CD4-positive, alpha-beta T cell treated with Interferon alpha-2 for 1 hour (primary cell): ENCODE measurements around the gene ZFPM1.
A peak's percentile ranks its signal among the peaks of the same experiment; 100 is the strongest.
"Not testable (repeated sequence)": the region's sequence is repeated elsewhere in the genome, so short reads cannot be mapped to it uniquely, and the experiment has no call there.

ENCODE experiments used
- DNase-seq, 2 donors: peaks; one replicate each; pipeline ENCODE4 v3.0.0-alpha.2; 2020 to 2022

Gene ZFPM1

DNA sequence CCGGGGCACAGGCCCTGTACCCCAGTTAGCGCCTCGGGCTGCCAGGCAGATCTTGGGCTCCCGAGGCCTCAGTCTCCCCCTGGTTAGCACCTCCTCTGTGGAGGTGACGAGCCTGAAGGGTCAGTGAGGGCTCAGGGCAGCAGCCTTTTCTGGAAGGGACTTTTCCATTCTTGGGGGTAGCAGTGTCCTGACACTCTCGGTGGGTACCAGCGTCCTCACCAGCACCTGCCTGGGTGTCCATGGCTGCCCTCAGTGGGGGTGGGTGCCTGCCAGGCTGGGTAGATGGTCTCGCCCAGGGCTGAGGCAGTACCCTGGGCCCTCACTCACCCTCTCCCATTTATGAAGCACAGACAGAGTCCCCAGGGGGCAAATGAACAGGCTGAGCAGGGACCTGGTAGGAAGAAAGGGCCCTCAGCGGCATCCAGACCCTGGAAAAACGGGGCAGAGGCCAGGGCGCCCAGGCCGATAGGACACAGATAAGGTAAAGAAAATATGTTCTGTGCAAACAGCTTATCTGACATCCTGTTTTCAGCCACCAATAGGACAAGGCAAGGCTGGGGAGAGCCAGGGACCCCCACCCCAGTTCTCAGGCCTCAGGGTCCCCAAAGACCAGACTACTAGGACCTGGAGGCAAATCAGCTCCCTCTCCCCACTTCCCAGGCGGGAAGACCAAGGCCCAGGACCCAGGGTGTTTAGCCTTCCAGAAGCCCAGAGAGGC, 50.9 kb downstream of the ZFPM1 start:
- no peak for DNase-seq

DNA sequence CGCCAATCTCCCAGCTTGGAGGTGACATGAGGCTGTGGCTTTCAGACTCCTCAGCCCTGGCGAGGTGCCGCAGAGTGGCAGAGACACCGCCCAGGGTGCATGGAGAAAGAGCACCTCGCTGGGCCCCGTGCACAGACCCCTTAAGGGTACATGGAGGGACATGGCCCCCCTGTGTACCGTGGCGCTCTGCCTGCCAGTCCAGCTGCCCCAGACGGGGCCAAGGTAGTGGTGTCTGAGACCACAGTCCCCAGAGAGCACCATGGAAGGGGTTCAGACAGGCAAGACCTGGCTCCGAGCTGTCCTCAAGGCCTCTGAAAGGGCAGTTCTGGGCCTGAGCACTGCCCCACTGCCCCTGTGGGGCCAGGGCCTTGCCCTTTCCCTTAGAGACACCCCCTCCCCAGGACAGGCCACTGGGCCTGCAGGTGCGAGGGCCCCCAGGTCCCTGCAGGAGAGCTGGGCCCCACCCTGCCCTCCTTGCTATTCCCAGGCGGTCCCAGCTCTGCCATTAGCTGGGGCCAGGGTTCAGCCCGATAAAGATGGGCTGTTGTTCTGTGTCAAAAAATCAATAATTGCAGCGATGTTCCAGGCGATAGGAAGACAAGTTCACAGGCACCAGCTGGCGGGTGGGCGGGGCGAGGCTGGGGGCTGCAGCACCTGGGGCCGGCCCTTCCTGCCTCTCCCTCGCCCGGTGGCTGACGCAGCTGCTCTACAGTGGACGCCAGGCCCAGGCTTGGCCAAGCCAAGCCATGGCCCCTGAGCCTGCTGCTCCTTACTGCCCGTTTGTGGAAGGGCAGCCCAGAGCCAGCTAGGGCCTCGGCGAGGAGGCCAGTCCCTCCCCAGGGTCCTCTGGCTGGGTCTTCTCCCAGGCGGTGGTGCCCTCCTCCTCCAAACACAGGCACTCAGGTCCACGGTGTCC, 51.7 kb downstream of the ZFPM1 start:
- no peak for DNase-seq

GRCh38 chr16:88505405-88506082, 52.5 kb downstream of the ZFPM1 start:
- DNase-seq = peak; percentile 74 to 84

DNA sequence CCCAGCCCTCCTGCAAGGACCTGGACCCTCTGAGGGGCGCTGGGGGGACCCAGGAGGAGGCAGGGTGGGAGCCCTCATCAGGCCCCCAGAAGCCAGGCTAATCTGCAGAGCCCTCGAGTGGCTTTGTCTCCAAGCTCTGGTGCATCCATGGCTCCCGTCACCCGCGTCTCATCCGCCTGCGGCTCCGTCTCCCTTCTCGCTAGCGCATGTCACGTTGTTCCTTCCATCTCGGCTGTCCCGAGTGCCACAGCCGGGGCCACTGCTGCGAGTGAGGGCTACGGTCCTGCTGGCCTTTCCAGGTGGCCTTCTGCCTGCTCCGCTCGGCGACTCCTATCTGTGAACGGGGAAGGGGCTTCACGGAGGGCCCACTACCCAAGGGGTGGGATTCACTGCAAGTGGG, 53.6 kb downstream of the ZFPM1 start:
- no peak for DNase-seq

DNA sequence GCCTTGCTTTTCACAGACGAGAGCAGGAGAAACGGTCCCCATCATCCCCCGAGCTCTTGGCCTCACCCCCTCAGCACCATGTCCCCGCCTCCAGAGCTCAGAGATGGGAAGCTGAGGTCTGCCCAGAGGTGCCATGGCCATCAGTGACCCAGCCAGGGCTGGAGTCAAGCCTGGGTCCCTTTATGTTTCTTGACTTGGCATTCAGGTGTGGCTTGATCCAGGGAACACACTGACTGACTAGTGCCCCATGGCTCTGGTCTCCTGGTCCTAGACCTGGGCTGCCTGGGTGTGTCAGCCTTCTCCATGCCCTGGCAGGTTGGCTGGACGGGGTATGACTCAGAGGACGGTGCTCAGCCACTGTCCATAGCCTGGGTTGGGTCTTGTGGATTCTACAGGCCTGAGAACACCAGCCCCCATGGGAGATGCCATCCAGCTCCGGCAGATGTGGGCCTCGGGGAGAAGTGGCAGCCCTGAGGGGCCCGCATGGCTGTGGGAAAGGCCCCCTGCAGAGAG, 54.2 kb downstream of the ZFPM1 start:
- no peak for DNase-seq

- DNase-seq = no peak
Observed at GRCh38 chr16:88508376-88508867, 55.3 kb downstream of the ZFPM1 start.

DNA sequence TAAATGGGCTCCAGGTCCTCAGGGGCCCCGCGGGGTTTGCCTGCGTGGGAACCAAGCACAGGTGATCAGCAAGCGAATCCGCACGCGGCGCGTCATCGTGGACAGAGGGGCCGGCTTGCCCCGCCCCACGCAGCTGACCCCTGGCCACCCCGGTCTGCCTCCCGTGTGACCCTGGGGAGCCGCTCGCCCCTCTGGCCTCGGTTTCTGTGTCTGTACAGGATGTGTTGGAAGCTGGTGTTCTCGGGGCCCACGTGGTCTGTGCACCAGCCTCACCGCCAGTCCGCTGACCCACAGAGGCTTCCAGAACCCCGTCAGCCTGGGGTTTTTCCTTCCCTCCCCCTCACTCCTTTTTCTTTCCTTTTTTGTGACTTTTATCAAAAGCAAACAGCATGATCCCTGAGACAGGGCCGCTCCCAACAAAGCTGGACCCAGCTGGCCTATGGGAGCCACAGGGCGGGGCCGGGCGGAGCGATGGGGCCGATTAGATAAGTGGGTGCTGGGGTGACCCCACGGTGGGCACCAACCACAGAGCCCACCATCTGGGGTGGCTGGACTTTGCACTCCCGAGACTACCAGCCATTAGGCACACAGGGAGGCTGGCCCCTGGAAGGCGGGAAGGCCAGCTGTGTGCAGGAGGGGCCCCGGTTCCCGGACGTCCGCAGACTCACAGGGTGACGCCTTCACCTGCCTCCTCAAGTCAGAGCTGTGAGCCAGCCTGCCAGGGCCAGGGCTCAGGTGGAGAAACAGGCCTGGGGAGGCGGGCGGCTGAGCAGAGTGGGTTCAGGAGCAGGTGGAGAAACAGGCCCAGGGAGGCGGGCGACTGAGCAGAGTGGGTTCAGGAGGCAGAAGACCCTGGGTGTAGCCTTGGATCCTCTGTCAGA, 56.0 kb downstream of the ZFPM1 start:
- DNase-seq = no peak

DNA sequence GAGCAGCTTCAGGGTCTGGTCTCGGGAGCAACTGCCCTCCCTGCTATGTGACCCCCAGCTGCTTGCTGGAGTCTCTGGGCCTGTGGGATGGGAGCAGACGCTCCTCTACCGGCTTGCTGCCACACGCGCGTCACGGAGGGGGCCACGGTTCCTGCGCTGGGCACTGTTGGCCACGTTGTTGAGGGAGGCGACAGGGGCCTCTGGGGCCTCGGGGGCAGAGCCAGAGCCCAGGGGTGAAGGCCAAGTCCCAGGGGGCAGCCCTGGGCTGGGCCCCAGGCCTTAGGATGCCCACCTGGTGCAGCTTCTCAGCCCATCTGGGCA, 56.6 kb downstream of the ZFPM1 start:
- no peak for DNase-seq

GRCh38 chr16:88510091-88510994, 57.3 kb downstream of the ZFPM1 start:
- DNase-seq = no peak

GRCh38 chr16:88511060-88511459, 58.0 kb downstream of the ZFPM1 start:
- DNase-seq = no peak

DNA sequence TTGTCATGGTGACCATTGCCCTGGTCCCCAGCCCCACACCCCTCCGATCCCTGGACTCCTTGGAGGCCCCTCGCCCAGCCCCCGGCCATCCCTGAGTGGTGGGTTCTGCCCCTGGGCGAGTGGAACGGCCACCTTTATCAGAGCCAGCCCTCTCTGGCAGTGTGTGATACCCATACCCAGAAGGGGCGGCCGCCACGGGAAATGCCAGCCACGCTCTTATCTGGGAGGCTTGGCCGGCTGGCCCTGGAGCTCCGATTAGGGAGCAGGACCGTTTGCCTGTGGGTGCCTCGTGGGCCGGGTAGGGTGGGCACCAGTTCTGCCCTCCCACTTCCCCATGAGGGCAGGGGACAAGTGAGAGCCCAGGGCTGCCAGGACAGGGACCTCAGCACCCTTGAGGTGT, 58.8 kb downstream of the ZFPM1 start:
- no peak for DNase-seq

GRCh38 chr16:88512728-88513696, 59.9 kb downstream of the ZFPM1 start:
- DNase-seq = no peak

DNA sequence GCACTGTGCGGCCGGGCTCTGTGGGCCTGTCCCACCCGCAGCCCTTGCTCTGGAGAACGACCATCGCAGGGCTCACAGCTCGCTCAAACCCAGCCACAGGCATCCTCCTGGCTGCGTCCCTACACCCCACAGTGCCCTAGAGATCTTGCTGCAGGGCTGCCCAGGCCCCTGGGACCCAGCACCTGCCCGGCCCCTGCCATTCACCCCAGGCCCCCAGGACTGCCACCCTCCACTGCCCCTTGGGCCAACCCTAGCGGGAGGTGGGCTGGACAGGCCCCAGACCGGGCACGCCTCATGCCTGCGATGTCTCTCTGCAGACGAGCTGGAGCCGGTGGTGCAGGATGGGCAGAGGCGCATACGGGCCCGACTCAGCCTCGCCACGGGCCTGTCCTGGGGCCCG, 61.0 kb downstream of the ZFPM1 start:
- no peak for DNase-seq

DNA sequence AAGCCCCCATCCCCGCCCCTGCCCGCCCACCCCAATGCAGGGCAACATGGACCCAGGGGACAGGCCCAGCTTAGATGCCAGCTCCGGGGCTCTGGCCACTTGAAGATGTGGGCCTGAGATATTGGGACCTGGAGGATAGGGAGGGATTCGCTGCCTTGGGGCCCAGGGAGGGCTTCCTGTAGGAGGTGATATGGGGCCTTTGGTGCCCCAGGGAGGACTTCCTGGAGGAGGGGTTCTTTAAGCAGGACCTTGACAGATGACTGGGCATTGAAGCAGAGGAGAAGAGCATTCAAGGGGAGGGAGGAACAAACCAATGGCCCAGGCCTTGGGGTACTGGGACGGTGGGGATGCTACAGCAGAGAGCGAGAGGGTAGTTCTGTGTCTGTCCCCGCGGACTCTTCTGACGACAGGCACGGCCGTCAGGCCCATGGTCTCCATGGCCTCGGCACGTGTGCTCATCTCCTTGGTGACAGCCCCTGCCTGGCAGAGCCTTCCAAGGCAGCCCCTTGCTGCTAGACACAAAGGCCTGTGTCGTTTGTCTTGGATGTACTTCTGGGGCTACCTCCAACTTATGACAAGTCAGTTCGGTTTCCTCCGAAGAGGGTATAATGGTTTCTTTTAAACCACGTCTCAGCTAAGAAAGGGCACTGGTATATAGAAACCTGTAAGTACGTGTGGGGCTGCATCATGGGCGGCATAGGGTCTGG, 61.6 kb downstream of the ZFPM1 start:
- DNase-seq = no peak

GRCh38 chr16:88515371-88515770, 62.3 kb downstream of the ZFPM1 start:
- no peak for DNase-seq

DNA sequence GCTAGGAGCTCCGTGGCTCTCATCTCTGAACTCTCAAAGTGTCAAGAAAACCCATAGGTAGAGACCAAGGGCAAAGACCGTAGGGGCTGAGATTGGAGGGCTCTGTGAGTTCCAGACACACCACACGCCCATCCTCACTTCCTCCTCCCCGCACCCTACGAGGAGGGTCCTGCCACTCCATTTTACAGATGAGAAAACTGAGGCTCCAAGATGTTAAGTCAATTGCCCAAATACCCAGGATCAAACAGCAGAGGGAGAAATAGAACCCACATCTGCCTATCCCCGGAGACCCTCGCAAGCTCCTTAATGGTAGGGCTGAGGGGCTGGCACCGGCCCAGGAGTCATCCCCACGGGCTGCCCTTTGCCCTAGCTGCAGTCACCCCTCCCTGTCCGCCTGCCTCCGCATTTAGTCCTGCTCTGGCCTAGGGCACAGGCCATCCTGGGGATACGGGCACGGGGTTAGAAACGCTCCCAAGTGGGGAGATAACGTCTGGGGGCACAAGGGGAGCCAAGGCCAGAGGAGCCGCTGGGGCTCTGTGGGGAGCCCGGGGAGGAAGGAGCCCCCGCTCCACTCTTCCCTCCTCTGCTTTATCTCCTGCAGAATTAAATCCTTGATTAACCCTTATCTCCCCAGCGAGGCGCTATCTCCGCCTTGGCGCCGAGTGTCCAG, 63.0 kb downstream of the ZFPM1 start:
- DNase-seq = no peak

- no peak for DNase-seq
Observed at GRCh38 chr16:88516601-88517061, 63.6 kb downstream of the ZFPM1 start.

DNA sequence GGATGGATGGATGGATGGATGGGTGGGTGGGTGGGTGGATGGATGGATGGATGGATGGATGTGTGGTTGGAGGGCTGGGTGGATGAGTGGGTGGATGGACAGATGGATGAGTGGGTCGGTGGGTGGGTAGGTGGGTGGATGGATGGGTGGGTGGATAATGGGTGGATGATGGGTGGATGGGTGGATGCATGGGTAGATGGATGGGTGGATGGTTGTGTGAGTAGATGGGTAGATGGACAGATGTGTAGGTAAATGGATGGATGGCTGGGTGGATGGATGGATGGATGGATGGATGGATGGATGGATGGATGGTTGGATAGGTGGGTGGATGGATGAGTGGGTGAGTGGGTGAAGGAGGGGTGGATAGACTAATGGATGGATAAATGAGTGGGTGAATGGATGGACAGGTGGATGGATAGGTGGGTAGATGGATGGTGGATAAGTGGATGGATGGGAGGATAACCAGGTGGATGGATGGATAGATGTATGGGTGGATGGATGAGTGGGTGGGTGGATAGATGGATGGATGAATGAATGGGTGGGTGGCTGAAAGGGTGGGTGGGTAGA, 64.2 kb downstream of the ZFPM1 start:
- not testable (repeated sequence) for DNase-seq
